Cardiac muscle cell (in vitro differentiated cells and primary cell): ENCODE results near the gene PRR30. TPM values are rescaled to one million over a fixed set of nuclear protein-coding genes. Genes with fewer than 3 reads are reported as not detected.

ENCODE experiments used
- DNase-seq, 2 donors: peaks; one replicate each; pipeline versions ENCODE4 v3.0.0 to v3.0.0-alpha.2; 2010 to 2017; ENCODE audit warnings: low read depth in 1 of 2, low spot score in 1 of 2
- H3K27ac ChIP-seq: fragments of 200-600 bp; sonication (generic); 2 replicates; pipeline ENCODE4 v1.5.1; 2016
- H3K27me3 ChIP-seq: fragments of 200-600 bp; sonication (generic); 2 replicates; pipeline ENCODE4 v1.6.0; 2016; ENCODE audit warnings: control low read depth
- H3K36me3 ChIP-seq: fragments of 200-600 bp; sonication (generic); 2 replicates; pipeline ENCODE4 v1.5.1; 2016; ENCODE audit warnings: control low read depth
- H3K4me1 ChIP-seq: fragments of 200-600 bp; sonication (generic); 2 replicates; pipeline ENCODE4 v1.8.1; 2017; ENCODE audit warnings: low read depth, mild to moderate bottlenecking, mixed run types
- H3K4me3 ChIP-seq: fragments of 200-600 bp; sonication (generic); 2 replicates; pipeline ENCODE4 v1.5.1; 2016; ENCODE audit warnings: mild to moderate bottlenecking
- H3K9me3 ChIP-seq: fragments of 200-600 bp; sonication (generic); 2 replicates; pipeline ENCODE4 v1.5.1; 2017; ENCODE audit warnings: low read depth, mild to moderate bottlenecking, control low read depth
- polyA plus RNA-seq: library from polyadenylated mRNA; unstranded; fragments of >200 nt; fragmentation: Nextera tagmentation; extraction: Ambion mirVana; gene quantifications from 2 replicates; pipeline ENCODE4 v1.2.1, GENCODE V29; 2016
- total RNA-seq: library from RNA; depleted of rRNA; stranded (reverse); fragments of >200 nt; gene quantifications from 2 replicates; pipeline ENCODE4 v1.2.3, GENCODE V29; 2016
- TF ChIP-seq, protein P1 (sequence below): IDR thresholded peaks from 2 replicates; pipeline ENCODE4 v1.5.1; 2012; ENCODE audit warnings: low read depth, mild to moderate bottlenecking, low read length

The PRR30 gene
- total and polyA plus RNA-seq, 2 experiments from 2014 or later = not detected

DNA sequence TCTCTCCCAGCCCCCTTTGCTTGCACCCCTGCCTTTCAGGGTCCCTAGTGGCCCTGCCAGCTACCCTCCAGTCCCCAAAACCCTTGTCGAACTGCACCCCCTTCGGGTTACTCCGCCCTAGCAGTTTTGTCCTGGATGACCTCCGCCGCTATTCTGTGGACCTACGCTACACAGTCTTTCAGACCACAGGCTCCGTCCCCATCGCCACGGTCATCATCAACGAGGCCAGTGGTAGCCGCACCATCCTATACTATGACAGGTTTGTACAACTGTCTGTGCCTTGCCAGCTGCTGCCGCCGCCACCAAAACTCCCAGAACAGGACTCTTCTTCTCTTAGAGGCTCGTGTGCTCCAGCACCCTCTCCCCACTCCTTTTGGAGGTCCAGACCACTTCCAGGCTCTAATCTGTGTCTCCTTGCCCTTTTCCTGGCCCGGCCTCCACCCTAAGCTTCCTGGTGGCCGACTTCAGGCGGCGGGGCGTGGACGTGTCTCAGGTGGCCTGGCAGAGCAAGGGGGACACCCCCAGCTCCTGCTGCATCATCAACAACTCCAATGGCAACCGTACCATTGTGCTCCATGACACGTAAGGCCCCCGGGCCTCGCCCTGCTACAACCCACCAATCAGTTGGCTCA is 44.7 kb downstream of the PRR30 start:
- no peaks in the 10 kb centered on the region for H3K9me3 ChIP-seq
- TF ChIP-seq, protein P1, sequence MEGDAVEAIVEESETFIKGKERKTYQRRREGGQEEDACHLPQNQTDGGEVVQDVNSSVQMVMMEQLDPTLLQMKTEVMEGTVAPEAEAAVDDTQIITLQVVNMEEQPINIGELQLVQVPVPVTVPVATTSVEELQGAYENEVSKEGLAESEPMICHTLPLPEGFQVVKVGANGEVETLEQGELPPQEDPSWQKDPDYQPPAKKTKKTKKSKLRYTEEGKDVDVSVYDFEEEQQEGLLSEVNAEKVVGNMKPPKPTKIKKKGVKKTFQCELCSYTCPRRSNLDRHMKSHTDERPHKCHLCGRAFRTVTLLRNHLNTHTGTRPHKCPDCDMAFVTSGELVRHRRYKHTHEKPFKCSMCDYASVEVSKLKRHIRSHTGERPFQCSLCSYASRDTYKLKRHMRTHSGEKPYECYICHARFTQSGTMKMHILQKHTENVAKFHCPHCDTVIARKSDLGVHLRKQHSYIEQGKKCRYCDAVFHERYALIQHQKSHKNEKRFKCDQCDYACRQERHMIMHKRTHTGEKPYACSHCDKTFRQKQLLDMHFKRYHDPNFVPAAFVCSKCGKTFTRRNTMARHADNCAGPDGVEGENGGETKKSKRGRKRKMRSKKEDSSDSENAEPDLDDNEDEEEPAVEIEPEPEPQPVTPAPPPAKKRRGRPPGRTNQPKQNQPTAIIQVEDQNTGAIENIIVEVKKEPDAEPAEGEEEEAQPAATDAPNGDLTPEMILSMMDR = no peak
- no peaks in the 10 kb centered on the region for H3K36me3 ChIP-seq
- H3K27me3 ChIP-seq = no peaks in the 10 kb centered on the region
- no peak overlapping the region for H3K27ac ChIP-seq
- DNase-seq = no peak
- no peaks in the 10 kb centered on the region for H3K4me1 ChIP-seq
- H3K4me3 ChIP-seq = no peak overlapping the region

DNA sequence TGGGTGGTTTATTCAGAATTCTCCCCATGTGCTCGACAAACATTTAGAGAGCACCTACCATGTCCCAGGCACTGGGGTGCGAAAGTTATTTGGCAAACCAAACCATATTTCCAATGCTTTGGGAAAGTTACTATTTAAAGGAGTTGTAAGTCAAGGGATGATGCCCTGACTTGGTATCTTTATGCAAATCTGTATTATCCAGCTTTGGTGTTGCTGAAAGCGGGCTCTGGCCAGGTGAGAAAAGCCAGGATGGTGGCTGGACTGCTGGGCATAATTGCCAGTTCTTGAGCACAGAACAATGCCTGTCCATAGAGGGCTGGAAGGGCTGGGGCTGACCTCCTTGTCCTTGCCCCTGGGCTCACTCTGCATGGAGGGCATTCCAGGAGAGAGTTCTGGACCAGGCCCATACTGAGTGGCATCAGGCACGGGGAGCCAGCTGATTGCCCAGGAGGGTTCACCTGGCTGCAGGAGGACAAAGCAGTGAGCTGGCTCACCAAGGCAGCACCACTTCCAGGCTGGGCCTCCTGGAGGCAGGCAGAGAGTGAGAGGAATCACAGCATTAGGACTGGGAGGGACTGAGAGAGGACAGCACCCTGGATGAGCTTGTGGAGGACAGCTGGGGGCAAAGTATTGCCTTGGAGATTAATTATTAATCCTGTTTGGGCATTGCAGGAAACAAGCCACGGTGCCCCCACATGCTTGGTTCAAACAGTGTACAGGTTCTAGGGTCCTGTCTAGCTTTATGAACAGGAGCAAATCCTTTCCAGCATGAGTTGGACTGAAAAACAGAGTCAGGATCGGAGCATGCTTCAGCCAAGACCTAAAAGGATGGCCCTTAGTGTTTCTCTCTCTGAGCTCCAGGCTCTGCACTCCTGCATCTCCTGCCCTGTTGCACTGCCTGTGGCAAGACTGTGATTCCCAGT is 45.5 kb downstream of the PRR30 start:
- H3K4me1 ChIP-seq = no peaks in the 10 kb centered on the region
- no peak overlapping the region for H3K4me3 ChIP-seq
- no peaks in the 10 kb centered on the region for H3K9me3 ChIP-seq
- no peaks in the 10 kb centered on the region for H3K36me3 ChIP-seq
- TF ChIP-seq, protein P1 = no peak
- H3K27me3 ChIP-seq = no peaks in the 10 kb centered on the region
- DNase-seq = no peak
- no peak overlapping the region for H3K27ac ChIP-seq

DNA sequence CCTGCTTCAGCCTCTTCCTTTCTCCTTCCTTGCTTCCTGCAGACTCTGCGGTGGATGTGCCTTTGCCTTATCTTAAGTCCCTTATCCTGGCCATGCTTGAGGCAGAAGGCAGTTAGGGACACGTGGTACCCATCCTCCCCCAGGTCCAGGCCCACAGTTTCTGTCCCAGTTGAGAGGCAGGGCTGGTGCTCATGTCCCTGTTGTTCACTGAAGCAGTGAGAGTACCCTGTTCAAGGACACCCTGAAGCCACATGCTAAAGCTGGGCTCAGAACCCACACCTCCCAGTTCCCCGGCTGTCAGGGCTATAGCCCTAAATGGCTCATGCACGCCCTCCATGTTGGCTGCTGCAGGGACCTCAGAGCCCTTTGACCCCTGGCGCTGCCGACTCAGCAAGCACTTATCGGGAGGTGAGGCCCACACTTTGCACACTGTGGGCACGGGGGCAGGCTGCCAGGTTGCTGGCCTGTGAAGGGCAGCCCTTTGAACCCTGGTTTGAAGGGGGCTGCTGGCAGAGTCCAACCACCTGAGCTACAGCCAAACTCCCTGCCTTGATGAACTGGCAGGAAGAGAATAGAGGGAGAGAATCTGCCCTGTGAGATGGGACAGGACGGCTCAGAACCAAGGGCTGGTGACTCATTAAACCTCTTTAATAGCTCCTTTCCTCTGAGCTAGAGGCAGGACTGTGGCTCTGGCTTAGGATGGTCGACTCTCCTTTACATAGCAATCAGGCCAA is 46.3 kb downstream of the PRR30 start:
- Histone ChIP-seq H3K4me1 (peaks cover 4% of the 10 kb centered on the region), H3K27me3 (no peaks in the 10 kb centered on the region), H3K9me3 (no peaks in the 10 kb centered on the region), H3K36me3 (no peaks in the 10 kb centered on the region), H3K27ac (no peak overlapping the region), H3K4me3 (no peak overlapping the region)
- TF ChIP-seq, protein P1 = no peak
- DNase-seq = no peak

DNA sequence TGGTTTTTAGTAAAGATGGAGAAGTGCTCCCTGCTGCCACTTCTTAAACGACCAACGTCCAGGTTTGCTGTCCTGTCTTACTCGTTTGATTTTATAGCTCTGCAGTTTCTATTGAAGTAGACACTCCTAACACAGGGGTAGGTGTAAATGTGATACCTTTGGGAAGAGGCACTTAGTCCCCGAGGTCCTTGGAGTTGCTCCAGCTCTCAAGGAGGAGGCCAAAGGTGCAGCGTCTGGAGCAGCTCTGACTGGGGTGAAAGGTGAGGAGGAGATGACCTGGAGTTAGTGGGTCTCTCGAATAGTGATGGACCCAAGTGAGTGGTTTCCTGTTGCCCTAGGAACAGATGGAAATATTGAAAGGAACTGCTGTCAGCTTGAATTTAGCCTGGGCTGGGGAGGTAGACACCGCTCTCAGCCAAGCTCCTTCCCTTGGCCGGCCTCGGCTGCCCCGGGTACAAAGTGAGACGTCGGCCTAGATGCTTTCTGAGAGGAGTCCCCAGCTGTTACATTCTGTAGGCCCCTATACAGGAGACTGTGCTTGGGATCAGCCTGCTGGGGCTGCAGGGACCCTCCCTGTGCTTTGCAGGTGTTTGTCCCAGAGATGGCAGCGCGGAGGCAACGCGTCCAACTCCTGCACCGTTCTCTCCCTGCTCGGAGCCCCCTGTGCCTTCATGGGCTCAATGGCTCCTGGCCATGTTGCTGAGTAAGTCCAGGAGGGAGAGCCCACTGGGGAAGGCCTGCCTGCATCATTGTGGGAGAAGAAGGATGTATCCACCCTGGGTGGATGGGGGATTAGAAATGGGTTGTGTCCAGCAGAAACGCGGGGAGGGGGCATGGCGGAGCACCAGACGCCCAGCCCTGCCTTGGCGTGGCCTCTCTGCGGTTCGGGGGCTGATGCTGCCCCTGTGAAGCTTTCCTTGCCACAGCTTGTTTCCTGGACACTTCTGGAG is 47.2 kb downstream of the PRR30 start:
- H3K4me3 ChIP-seq = no peak overlapping the region
- H3K36me3 ChIP-seq = no peaks in the 10 kb centered on the region
- no peaks in the 10 kb centered on the region for H3K9me3 ChIP-seq
- TF ChIP-seq, protein P1 = no peak
- H3K4me1 ChIP-seq = peaks cover 11% of the 10 kb centered on the region
- DNase-seq = no peak
- H3K27me3 ChIP-seq = no peaks in the 10 kb centered on the region
- H3K27ac ChIP-seq = no peak overlapping the region
